GM19463 (cell line): ENCODE results near the gene KLC4.
"Not testable (repeated sequence)": the region's sequence is repeated elsewhere in the genome, so short reads cannot be mapped to it uniquely, and the experiment has no call there.

Experiments
- ATAC-seq: cut with Tn5 transposase; IDR thresholded peaks from one replicate; pipeline ENCODE4 v1.9.1; 2021; ENCODE audit warnings: mild to moderate bottlenecking, moderate library complexity; ENCODE audit not compliant: unreplicated experiment

The KLC4 gene

GRCh38 chr6:43090559-43090956, 31.1 kb downstream of the KLC4 start:
- ATAC-seq: no peak

DNA sequence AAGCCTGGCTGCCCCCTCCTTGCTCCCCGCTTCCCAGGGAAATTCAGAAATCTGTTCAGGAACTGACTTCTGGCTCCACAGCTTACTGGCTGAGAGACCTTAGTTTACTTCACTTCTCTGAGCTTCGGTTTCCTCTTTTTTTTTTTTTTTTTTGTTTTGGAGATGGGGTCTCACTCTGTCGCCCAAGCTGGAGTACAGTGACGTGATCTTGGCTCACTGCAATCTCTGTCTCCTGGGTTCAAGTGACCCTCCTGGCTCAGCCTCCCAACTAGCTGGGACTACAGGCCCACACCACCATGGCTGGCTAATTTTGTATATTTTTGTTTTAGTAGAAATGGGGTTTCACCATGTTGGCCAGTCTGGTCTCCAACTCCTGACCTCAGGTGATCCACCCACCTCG, 31.6 kb downstream of the KLC4 start:
- ATAC-seq: no peak

DNA sequence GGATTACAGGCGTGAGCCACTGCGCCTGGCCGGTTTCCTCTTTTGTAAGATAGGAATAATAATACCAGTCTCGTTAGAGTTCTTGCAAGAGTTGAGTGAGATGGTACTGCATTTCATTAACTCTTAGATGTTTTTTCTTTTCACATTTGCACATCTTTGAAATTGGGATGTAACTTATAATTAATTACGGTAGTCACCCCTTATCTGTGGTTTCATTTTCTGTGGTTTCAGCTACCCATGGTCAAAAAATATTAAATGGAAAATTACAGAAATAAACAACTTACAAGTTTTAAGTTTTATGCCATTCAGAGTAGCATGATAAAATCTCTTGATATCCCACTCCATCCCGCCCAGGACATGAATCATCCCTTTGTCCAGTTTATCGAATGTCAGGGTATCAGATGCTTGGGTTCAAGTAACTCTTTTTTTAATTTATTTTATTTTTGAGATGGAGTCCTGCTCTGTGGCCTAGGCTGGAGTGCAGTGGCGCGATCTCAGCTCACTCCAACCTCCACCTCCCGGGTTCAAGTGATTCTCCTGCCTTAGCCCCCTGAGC, 32.1 kb downstream of the KLC4 start:
- no peak for ATAC-seq

DNA sequence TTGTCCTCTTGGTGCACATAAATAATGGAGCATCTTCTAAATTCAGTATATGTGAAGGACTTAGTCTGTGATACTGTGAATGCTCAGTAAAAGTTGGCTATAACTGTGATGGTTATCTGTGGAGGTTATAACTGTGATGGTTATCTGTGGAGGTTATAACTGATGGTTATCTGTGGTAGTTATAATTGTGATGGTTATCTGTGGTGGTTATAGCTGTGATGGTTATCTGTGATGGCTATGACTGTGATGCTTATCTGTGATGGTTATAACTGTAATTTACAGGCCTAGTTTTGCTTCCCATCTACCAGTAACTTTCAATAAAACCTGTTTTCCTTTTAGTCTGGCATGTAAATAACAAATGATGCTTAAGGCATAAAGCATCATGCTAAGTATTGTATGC, 33.2 kb downstream of the KLC4 start:
- no peak for ATAC-seq

- no peak for ATAC-seq
Observed at GRCh38 chr6:43093436-43094289, 34.2 kb downstream of the KLC4 start.

DNA sequence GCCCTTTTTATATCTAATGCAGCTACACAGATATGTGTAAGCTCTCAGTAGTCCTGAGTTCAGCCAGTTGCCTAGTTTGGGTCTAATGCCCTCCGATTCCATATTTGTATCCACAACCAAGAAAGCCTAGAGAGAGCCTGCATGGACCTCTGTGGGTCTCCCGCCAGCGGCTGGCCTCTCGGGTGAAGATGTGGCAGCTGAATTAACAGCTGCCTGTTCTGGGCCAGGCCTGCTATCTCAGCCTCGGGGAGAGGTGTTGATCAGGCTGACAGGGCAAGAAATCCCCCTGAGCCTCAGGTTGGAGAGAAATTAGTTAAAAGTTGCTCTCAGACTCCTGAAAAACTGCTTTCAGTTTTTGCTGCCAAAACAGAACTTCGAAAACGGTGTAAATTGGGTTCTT, 36.5 kb downstream of the KLC4 start:
- ATAC-seq: no peak

- no peak for ATAC-seq
Observed at GRCh38 chr6:43096451-43097097, 37.1 kb downstream of the KLC4 start.

- ATAC-seq: no peak
Observed at GRCh38 chr6:43097098-43097489, 37.7 kb downstream of the KLC4 start.

DNA sequence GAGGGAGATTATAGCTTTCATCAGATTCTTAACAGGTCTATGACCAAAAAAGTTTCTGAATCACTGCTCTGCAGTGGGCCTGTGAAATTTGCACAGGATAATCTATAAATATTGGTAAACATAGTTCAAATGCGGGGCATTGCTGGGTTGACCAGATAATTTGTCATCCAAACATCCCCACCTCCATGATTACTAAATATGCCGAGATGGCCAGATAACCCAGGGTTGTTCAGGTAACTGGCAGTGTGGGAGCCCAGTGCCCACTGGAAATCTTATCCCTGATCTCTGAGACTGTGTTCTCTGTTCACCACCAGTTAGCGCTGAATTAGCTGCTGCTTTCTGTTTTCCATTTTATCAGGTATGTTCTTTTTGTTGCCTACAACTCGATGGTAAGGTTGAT, 38.1 kb downstream of the KLC4 start:
- no peak for ATAC-seq

DNA sequence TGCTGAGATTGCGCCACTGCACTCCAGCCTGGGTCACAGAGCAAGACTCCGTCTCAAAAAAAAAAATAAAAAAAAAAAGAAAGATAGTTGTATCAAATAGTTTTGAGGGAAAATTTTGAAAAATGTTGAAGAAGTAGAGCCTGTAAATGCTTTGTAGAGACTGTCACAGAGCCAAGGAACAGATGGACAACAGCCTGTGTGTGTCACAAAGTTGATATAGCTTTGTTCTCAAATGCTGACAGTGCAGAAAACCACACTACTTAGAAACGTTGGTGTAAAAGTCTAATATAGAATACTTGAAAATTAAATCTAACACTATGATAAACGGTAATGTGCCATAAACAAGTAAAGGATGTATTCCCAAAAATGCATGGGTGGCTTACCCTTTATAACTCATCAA, 42.1 kb downstream of the KLC4 start:
- no peak for ATAC-seq

DNA sequence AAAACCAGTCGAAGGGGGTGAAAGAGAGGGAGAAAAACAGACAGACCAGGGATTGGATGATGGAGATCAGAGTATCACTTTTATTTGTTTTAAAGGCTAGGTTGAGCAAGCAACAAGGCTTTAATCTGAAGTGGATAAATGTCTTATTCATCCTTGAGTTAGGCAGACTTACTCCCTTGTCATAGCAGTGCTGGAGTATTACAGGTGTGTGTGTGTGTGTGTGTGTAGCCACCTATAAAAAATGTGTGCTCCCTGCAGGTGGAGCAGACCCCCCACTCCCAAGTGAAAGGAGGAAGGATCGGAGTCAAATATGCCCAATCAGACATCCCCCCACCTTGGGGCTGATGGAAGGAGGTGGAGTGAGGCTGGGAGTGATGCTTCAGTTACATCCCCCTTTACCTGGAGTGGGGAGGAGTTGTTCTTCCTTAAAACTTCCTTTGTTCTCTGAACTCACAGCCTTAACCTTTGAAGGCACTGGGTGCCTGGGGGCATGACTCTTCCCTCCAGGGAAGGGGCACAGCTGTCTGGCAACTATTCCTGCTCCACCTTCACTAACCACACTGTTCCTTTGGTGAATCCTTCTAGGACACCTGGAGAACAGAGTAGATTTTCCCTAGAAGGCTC, 43.9 kb downstream of the KLC4 start:
- no peak for ATAC-seq

GRCh38 chr6:43105538-43106222, 46.2 kb downstream of the KLC4 start:
- no peak for ATAC-seq

DNA sequence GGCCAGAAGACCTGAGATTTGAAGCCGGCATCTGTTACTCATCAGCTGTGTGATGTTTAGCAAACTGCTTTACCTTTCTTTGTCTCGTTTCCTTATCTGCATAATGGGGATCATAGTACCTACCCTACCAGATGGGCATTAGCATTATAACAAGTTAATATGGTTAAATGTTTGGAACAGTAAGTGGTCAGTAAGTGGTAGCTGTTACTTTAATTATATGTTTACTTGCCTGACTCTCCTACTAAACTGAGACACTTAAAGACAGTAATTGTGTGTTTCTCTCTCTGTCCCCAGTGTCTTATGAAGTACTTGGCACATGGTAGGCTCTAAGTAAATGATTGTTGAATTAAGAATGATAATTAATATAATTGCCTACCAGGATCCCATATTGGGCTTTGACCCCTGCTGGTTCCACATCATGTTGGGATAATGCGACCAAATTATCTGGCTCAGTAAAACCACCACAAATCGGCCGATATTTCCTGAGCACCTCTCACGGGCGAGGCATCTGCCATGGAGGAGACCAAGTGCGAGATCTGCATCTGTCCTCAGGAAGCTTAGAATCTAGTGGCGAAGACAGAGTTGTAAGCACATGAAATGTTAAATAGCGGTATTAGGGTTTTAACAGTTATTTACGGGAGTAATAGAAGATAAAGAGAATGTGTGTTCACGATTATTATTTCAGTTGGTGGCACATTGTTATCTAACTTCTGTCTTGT, 48.1 kb downstream of the KLC4 start:
- ATAC-seq: no peak

GRCh38 chr6:43113431-43114260, 54.2 kb downstream of the KLC4 start:
- ATAC-seq: no peak

GRCh38 chr6:43115365-43115764, 55.9 kb downstream of the KLC4 start:
- no peak for ATAC-seq

DNA sequence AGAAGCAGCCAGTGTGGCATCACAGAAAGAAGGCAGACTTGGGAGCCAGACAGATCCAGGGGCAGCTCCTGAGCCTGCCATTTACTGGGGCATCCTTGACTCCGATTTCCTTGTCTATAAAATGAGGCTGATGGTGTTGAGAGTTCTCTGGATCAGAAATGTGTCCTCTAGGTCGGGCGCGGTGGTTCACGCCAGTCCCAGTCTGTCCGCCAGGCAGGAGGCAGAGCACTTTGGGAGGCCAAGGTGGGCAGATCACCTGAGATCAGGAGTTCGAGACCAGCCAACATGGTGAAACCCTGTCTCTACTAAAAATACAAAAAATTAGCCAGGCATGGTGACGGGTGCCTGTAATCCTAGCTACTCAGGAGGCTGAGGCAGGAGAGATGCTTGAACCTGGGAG, 58.0 kb downstream of the KLC4 start:
- ATAC-seq: not testable (repeated sequence)

DNA sequence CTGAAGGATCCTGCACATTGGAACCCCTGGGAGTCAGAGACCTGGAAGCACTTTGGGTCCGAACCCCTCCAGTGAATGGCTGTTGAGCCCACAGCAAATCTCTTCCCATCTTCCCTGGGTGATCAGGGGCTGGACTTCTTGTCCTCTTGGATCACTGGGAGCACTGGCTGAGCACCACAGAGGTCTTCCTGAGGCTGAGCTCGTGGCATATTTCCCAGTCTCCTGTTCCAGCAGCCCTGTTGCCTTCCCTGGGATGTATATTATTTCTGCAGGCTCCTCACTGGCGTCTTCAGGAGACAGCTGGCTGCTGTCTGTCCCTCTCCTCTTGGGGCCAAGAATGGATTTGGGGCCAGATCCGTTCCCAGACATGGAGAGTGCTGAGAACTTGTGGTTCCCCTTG, 60.1 kb downstream of the KLC4 start:
- ATAC-seq: no peak

GRCh38 chr6:43120101-43120763, 60.8 kb downstream of the KLC4 start:
- no peak for ATAC-seq
